ENCODE data around the gene TBXAS1.
A peak's percentile ranks its signal among the peaks of the same experiment; 100 is the strongest.

TBXAS1 gene

GRCh38 chr7:139984642-139985539, 155.8 kb downstream of the TBXAS1 start:
- no peak for DNase-seq

- DNase-seq = no peak
Observed at GRCh38 chr7:139985811-139986210, 156.7 kb downstream of the TBXAS1 start.

GRCh38 chr7:139987691-139988516, 158.8 kb downstream of the TBXAS1 start:
- no peak for DNase-seq

GRCh38 chr7:139989366-139990141, 160.5 kb downstream of the TBXAS1 start:
- no peak for DNase-seq

GRCh38 chr7:139990142-139990535, 161.1 kb downstream of the TBXAS1 start:
- no peak for DNase-seq

- no peak for DNase-seq
Observed at GRCh38 chr7:139990571-139991268, 161.7 kb downstream of the TBXAS1 start.

- no peak for DNase-seq
Observed at GRCh38 chr7:139991269-139991666, 162.2 kb downstream of the TBXAS1 start.

- DNase-seq = no peak
Observed at GRCh38 chr7:139991911-139992310, 162.8 kb downstream of the TBXAS1 start.

GRCh38 chr7:139992353-139993044, 163.4 kb downstream of the TBXAS1 start:
- DNase-seq = no peak

- DNase-seq = no peak
Observed at GRCh38 chr7:139993169-139993568, 164.1 kb downstream of the TBXAS1 start.

GRCh38 chr7:139993592-139993991, 164.5 kb downstream of the TBXAS1 start:
- DNase-seq = no peak

- no peak for DNase-seq
Observed at GRCh38 chr7:139994356-139994755, 165.3 kb downstream of the TBXAS1 start.

GRCh38 chr7:139995017-139995915, 166.2 kb downstream of the TBXAS1 start:
- DNase-seq = no peak

GRCh38 chr7:139998572-139998971, 169.5 kb downstream of the TBXAS1 start:
- no peak for DNase-seq

GRCh38 chr7:139999516-139999915, 170.5 kb downstream of the TBXAS1 start:
- no peak for DNase-seq

- no peak for DNase-seq
Observed at GRCh38 chr7:140000666-140001268, 171.7 kb downstream of the TBXAS1 start.

- DNase-seq = peak; percentile 13
Observed at GRCh38 chr7:140003913-140004382, 174.9 kb downstream of the TBXAS1 start.

- DNase-seq = no peak
Observed at GRCh38 chr7:140004672-140005071, 175.6 kb downstream of the TBXAS1 start.

GRCh38 chr7:140005341-140005740, 176.3 kb downstream of the TBXAS1 start:
- no peak for DNase-seq
